ENCODE results near the gene PCNX2.

GRCh38 chr1:233217832-233218231 lies 77.7 kb downstream of the PCNX2 start:
- no peak for TF ChIP-seq EZH2 (IDR thresholded peaks at IDR 0.05; ENCODE audit: borderline replicate concordance, insufficient read depth, low read depth, low read length, poor library complexity, severe bottlenecking)
- TF ChIP-seq CTCF (IDR thresholded peaks at IDR 0.05): no peak

Measured in B cell (primary cell).